Non-pigmented ciliary epithelial cell (primary cell): ENCODE measurements around the gene NANOS2.

Experiments
- DNase-seq: peaks from one replicate; pipeline ENCODE4 v3.0.0-alpha.2; 2010; ENCODE audit warnings: low read depth

Gene NANOS2

DNA sequence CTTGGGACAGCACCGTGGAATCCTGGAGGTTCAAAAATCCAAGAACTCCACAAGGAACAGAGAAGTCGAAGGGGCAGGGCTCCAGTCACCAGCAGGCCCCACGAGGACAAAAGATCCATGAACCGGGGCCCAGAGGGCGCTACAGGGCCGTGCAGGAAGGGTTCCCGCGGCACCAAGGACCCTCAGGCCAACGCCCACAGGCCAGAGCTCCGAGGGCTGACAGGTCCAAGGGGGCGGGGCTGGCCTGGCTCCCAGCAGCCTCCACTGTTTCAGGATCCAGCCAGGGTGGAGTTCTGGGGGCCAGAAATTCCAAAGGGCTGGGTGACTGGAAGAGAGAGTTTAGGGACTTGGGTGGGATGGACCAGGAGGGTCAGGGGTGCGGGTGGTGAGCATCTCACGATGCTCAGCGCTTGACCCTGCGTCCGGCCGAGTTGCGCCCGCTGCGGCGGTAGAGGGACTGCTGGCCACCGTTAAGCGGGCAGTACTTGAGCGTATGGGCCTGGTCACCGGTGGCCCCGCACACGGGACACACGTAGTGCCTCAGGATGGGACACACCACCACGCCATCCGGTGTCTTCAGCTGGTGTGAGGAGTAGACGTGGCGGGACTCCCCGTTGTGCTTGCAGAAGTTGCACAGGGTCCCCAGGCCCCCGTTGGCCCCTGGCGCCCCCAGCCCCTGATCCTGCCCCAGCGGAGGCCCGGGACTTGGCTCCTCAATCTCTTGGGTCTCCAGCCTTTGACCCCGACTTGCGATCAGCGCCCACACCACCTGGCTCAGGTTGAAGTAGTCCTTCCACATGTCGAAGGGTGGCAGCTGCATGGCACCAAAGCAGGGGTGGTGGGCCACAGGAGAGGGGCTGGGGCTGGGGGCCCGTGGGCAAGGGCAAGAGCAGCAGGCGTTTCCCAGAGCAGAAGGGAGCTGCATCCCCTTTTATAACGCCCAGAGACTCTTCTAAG, at the start of gene NANOS2:
TSS of gene NANOS2 (minus strand) at position 905 of the 957 bp plus-strand sequence. CDS start at position 820, 85 bp downstream.
- DNase-seq, result no peak

DNA sequence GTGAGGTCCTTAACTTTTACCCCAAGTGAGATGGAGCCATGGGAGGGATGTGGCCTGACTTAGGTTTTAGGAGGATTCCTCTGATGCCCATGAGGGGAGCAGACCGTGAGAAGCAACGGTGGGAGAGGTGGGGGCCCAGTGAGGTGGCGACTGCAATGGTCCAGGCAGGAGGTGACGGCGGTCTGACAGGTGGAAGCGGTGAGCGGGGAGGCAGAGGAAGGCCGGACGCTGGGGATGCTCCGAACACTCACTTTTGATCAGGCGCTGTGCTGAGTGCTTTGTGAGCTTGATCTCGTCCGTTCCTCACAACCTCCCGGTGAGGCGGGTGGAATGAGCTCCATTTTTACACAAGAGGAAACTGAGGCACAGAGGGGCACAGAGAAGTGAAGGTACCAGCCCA, 47.4 kb upstream of the NANOS2 start:
- no peak for DNase-seq

DNA sequence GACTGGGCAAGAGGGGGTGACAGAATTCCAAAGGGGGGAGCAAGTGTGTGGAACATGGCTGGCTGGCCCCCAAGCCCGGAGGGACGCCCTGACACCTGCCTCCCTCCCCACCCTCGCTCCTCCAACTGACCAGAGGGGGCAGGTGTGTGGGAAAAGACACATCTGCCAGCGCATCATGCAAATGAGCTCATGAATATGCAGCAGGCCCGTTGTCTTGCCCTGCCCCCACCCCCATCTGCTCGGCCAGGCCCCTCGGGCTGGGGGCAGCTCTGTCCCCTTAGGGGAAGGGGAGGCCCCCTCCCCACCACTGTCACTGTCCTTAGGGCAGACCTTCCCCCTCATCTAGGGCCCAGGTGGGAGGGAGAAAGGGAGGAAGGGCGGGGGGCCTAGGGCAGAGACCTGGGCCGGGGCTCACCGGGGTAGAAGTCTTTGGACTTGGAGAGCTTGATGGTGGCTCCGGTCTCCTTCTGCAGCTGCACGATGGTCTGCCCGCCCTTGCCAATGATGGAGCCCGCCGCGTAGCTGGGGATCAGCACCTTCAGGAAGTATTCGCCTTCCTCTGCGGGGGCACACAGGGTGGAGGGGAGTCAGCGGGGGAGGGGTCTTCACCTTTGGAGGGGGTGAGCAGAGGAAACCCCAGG, 46.1 kb upstream of the NANOS2 start:
- DNase-seq, result no peak

DNA sequence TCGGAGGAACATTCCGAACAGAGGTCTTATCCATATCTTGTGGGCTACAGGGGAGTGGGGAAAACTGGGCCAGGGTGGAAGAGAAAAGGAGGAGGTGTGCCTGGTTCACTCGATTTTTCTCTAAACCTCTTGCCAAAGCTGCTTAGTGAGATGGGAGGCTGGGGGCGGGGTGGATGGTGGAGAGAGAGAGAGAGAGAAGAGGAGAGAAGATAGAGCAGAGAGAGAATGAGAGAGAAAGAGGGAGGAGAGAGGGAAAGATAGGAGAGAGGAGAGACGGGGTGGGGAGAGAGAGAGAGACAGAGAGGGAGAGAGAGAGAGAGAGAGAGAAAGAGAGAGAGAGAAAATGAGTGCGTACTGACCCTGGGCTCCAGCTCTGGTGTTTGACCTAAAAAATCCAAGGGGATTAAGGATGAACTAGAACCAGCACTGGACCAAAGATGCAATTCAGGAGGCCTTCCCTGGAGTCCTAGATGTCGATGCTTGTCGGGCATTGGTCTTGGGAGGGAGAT, 45.0 kb upstream of the NANOS2 start:
- no peak for DNase-seq

DNA sequence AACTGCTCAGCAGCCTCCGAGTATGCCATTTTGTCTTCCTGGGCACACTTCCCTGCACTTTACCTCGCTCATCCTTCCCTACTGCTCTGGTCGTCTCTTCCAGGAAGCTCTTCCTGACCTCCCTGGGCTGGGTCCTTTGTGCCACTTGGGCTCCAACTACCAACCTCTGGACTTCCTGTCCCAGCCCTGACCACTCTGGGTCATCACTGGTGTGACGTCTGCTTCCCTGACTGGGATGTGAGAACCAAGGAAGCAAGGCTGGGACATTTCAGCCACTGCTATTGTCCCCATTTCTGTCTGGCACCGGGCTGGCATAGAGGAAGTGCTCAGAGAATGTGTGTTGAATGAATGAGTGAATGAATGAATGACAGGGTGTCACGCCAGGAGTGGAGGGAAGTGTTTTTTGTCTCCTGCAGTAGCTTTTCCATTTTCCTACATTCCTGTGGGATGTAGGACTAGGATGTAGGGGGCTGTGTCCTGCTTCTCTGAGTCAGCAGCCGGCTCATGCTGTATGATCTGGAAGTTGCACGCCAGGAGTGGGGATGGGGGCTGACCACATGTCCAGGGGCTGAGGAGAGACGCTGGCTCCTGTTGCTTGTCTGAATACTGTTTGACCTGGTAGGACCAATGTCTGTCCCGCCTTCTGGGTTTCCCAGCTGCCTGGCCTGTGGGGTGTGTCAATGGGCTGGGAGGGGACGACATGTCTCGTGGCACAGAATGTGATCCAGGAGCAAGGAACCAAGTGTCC, 44.4 kb upstream of the NANOS2 start:
- no peak for DNase-seq

DNA sequence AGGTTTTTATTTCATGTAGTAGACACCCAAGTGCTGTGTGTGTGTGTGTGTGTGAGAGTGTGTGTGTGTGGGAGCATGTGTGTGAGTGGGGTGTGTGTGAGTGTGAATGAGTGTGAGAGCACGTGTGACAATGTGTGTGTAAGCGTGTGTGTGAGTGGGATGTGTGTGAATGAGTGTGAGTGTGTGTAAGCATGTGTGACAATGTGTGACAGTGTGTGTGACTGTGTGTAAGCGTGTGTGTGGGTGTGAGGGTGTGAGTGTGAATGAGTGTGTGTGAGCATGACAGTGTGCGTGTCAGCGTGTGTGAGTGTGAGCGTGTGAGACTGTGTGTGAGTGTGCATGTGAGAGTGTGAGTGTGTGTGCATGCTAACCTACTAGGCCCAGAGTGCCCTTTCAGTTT, 43.7 kb upstream of the NANOS2 start:
- no peak for DNase-seq

DNA sequence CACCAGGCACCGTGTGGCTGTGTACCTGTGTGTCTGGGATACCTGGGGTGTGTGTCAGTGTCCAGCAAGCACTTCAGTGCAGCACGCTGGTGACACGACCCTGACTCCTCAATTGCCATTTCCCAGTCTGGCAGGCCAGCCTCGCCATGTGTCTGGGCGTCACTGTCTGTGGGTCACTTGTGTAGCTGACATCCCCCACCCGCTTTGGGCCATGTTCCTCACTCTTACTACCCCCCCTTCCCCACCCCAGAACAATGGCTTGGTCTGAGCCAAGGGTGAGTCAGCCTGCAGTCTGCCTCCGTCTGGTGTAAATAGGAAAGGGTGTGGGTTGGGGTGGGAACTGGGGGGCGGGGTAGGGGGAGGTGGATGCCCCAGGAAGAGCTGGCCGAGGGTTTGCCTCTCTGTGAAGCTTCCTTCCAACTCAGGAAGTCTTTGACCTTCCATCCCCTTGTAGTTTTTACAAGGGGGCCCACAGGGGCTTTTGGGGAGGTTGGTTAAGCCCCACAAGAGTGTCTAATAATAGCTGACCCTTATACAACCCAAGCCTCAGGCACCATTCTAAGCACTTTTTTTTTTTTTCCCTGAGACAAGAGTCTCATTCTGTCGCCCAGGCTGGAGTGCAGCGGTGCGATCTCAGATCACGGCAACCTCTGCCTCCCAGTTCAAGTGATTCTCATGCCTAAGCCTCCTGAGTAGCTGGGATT, 41.5 kb upstream of the NANOS2 start:
- DNase-seq, result no peak

DNA sequence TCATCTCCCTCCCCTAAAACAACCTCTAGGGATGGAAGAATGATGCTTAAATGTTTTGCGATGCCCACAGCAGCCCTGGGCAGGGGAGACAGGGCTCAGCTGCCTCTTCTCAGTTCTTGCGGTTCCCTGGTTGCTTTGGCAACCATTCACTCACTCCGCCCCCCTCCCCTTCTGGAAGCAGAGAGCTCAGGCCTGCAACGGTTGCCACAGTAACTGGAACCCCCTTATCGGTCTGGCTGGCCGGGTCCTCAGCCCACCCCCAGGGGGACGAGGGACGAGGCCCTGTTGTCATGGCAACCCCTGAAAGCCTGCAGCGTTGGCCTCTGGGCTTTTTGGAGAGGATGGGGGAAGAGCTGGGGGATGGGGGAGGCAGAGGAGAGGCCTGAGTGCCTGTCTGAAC, 39.6 kb upstream of the NANOS2 start:
- DNase-seq, result no peak

DNA sequence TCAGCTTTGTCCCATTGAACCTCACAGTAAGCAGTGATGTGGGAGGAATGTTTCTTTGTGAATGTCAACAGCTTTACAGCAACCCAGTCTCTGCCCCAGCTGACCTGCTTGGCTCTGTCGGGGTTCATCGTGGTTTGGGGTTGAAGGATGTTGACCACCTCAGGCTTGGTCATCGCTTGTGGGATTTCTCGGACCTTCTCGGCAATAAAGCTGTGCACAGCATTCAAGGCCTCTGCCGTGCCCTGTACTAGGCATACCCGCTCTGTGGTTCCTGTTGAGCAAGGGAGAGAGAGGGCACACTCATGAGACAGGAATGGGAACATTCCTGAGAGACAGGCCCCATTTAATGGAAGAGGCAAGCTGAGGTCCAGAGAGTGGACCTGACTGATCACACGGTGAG, 39.1 kb upstream of the NANOS2 start:
- DNase-seq, result no peak

DNA sequence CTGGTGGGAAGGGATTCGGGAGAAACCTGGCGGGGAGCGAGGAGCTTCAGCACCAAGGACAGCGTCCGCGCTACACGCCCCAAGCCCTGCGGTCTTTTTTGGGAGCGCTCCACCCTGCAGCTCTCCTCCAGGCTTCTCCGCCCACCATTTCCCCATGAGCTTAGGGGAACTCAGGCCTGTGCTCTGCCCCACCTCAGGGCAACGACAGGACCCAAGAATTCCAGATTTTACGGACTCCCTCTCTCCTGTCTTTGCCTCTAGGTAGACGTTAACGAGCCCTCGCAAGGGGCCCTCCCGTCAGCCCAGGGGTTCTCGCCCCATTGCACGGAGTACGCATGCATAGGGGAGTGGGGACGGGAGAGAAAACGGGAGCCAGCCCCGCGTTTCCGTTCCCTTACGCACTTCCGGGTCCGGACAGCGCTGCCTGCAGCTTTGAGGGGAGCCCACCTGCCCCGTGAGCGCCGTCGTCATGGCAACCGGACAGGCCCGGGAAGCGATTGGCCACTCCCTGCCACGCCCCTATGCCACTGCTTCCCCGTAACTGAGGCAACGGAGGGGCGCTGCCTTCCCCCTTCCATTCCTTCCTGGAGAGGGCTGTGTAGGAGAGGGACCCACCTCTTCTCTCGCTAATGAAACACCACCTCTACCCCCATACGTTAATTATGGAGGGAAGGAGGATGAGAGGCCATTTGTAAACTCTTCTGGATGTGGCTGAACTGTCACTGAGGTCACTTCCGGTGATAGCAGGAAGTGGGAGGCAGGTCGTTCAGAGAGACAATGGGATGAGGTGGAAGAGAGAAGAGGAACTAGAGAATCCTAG, 38.3 kb upstream of the NANOS2 start:
- DNase-seq, result no peak

DNA sequence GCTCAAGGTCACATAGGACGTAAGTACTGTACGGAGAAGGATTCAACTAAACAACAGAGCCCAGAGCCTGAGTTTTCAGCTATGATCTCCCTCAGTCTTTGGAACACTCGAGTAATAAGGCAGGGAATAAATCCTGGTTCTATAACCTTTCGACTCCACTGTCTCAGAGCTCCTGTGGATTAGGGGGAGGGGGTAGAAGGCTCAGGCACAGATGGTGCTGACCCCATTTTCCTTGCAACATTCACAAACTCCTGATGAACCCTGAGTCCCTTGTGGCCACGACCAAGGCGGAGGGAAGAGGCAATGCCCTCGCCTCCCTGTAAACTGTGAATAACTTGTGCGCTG, 37.7 kb upstream of the NANOS2 start:
- DNase-seq, result no peak

DNA sequence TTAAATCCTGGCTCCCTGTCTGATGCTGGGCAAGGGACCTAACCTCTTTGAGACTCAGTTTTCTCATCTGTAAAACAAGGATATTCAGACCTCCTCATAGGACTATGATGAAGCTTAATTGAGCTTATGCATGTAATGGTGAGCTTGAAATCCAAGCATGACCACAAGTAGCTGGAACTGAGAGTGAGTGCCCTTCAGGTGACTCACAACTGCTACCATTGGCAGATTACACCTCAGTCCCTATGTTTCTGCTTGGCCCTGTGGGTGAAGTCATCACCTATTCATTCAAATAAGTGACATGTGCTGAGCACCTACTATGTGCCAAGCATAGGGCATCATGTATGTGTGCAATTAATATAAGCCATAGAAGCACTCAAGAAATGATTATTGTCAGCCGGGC, 33.3 kb upstream of the NANOS2 start:
- no peak for DNase-seq

DNA sequence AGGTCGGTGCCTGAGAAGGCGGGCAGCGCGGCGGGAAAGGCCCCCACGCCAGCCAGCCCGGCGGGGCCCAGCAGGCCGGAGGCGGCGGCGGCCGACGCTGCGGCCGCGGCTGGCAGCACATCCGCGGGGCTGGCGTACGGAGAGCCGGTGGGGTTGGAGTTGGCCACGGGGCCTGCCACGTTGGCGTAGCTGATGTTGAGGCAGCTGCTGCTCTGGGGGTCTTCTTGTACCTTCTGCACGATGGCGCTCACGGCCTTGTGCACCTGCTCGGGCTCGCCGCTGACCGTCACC, 25.9 kb upstream of the NANOS2 start:
- no peak for DNase-seq

DNA sequence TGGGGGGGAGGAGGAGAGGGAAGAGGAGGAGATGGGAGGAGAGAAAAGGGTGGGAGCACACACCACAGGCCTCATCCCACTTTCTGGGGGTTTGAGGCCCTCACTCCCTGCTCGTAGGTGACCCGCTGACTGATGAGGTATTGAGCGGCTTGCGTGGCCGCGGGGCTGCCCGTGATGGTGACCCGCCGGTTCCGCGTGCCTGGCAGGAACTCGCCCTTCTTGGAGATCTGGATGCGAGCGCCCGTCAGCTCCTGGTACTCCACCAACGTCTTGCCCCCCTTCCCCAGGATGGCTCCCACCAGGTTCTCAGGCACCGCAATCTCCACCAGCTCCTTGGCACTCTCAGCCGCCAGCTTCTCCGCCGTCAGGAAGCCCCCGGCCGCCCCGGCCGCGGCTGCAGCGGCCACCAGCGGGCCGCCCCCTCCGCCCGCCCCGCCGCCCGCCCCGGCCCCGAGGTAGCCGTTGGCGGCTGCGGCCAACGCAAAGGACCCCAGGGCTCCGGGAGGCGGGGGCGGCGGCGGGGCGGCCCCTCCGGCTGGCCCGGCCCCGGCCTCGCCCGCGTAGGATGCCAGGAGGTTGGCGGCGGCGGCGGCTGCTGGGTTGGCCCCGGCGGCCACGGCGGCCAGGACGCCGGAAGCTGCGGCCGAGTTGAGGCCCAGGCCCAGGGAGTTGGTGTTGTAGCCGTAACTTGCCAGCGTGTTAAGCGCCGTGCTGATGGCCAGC, 25.4 kb upstream of the NANOS2 start:
- no peak for DNase-seq

DNA sequence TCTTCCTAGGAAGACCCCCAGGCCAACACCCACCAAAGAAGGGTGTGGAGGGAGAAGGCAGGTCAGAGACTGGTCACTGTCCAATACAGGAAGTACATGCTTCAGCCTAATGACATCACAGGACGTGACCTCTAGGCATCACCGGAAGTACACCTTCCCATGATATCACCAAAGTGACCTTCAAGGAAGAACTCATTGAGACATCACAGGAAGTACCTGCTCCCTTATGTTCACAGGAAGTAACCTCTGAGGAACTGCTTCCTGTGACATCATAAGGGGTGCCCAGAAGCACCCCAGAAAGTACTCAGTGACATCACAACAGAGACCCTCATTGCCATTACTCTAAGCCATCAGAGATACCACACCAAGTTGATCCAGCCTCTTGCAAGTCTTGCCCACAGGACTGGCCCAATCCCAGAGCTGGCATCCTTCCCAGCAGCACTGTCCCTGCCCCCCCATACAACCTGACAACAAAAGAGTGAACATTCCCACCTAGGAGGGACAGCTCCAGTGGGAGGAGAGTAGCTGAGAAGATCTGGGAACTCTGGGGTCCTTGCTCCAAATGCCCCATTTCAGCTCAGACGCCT, 24.2 kb upstream of the NANOS2 start:
- DNase-seq, result no peak

DNA sequence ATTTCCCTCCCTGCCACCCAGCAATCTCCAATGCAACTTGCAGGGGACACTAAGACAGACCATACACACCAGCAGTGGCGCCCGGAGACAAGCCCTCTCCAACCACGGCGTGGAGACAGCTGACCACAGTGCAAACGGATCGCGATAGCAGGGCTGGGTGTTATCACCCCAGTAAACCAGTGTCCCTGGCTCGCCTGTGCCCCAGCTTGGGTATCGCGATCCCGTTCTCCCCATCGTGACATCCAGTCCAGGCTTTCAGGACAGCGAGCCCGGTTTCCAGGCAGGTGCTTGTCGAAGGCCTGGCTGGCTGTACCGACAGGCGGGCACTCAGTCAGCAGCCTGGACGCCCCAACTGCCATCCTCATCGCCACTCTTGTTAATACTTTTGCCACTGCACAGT, 20.7 kb upstream of the NANOS2 start:
- DNase-seq, result no peak

DNA sequence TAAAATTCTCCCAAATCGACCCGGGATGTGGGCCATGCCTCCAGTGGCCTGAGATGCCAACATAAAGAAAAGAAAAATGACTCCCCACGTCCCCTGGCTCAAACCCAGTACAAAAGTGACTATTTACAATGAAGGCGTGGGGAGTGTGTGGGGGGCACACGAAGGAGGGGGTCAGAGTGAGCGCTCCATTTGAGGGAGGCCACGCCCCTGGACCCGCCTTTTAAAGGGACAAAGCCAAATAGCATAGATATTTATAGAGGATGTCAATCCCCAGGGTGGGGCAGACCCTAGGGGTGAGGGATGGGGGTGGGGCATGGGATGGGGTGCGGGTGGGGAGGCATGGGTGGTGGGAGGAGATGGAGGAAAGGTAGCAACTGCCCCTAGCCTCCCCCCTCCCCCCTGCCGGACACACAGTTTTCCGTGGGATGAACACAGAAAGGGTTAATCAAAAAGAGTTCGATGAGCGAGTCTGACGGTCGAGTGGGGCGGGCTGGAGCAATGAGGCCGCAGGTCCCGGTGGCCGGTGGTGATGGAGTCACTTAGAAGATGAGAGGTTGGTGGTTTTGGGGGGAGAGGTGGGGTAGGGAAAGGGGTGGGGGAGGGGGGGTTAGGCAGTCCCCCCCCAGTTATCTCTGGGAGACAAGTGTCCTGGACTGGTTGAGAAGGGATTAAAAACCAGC, 20.1 kb upstream of the NANOS2 start:
- DNase-seq, result no peak

DNA sequence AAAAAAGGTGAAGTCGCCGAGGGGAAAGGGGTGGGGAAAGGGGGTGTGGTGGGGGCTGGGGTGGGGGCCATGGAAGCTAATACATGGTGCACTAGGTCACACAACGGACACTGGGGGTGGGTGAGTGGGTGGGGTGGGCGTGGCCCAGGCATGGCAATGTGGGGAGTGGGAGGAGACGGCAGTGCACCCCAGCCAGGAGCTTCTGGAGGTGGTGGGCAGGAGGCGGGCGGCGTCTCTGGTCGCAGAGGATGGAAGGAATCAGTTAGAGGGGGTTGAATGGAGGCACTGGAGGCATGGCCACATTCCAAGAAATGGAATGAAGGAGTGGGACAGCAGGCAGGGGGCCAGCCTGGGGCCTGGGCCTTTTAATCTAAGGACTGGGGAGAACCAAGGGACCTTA, 19.2 kb upstream of the NANOS2 start:
- DNase-seq, result no peak

DNA sequence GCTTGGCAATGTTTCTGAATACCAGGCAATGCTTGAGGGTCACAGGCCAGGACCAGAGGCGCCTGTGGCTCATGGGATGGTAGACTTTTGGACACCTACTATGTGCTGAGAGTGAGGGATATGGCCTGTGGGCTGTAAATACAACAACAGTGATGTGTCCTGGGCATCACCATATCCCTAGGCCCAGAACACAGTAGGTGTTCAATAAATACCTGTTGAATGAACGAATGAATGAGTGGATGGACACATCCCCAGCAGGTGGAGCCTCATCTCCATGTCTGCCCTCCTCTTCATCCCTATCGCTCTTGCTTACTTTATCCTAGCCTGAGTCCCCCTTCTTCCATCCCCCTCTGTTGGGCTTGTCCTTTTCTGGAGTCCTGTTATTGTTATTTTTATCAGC, 16.5 kb upstream of the NANOS2 start:
- no peak for DNase-seq

DNA sequence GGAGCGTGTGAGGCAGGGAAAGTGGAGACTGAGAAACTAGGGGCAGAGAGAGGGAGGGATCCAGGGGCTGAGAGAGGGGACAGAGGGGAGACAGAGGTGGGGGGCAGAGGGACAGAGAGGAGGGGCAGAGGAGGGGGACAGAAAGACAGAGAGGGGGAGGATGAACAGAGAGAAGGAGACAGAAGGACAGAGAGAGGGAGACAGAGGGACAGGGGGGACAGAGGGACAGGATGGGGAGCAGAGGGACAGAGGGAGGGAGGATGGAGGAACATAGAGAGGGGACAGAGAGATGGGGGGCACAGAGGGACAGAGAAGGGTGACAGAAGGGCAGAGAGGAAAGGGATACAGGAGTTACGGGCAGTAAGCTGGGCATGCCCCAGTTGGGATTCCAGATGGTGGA, 14.7 kb upstream of the NANOS2 start:
- DNase-seq, result no peak
